NCI-H2227 (cell line): ENCODE results near the gene ZNF236.
"Not testable (repeated sequence)": the region's sequence is repeated elsewhere in the genome, so short reads cannot be mapped to it uniquely, and the experiment has no call there.

Source experiments
- DNase-seq: peaks from one replicate; lab custom pipeline; 2025; ENCODE audit not compliant: unreplicated experiment; lab: John Stamatoyannopoulos, UW

The ZNF236 gene

GRCh38 chr18:76943542-76944339, 121.4 kb downstream of the ZNF236 start:
- DNase-seq = no peak

GRCh38 chr18:76944346-76944745, 122.0 kb downstream of the ZNF236 start:
- not testable (repeated sequence) for DNase-seq

GRCh38 chr18:76948345-76948744, 126.0 kb downstream of the ZNF236 start:
- no peak for DNase-seq

- DNase-seq = no peak
Observed at GRCh38 chr18:76951456-76952247, 129.3 kb downstream of the ZNF236 start.

DNA sequence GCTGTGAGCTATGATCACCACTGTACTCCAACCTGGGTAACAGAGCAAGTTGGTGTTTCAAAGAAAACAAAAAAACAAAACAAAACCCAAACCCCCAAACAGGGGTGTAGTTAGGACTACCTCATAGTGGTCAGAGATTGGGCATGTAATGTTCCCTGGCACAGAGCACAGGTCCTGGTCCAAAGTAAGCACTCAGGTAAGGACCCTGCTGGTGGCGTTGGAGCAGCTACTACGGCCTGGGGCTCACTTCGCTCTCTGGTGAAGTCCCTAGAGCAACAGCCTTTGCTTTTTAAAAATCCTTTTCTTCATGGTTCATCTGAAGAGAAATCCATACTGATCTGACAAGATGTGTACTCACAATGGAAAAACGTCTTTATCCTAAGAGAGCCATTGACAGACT, 130.4 kb downstream of the ZNF236 start:
- DNase-seq = no peak

- DNase-seq = no peak
Observed at GRCh38 chr18:76953156-76953555, 130.8 kb downstream of the ZNF236 start.

DNA sequence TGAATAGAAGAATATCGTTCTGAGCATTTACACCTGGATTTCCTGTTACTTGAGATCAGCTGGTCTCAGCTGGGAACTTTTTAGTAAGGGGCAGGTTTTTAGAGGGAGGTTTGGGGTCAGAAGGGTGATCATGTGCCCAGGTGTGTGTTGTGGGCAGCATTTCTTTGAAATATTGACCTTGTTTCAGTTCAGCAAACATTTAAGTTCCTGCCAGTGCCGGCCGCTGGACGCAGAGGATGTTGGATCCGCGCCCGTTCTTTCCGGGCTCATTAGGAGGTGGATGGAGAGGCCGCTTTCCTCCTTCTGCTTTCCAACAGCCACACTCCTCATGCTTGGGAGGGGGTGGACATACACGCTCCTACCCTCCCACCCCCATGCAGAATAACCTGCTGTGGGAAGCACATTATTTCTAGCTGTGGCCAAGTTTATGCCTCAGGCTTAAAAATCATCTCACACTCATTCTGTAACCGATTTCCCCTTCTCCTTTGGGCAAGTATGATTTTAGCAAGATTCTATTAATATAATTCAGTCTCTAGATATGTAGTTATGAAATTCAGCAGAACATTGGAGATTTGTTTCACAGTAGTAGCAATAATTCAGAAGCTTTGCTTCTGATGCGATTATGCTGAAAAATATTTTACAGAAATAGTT, 131.4 kb downstream of the ZNF236 start:
- peak; percentile 9 for DNase-seq

- no peak for DNase-seq
Observed at GRCh38 chr18:76955524-76956170, 133.3 kb downstream of the ZNF236 start.

DNA sequence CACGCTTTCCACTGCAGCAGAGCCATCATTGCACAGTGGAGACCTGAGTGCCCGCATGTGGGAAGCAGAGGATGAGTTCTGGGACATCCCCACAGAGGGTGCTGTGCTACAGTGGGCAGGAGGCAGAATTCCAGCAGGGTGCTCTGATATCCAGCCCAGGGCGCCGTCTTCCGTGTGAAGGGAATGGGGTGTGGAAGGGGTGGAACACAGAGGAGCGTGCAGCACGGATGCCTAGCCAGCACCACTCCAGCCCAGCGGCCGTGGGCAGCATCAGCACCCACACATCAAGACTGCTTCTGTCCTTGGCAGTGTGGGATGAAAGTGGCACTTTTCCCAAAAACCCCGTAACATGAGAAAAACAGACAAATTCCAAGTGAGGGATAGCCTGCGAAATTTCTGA, 134.3 kb downstream of the ZNF236 start:
- DNase-seq = no peak

- no peak for DNase-seq
Observed at GRCh38 chr18:76957384-76958355, 135.3 kb downstream of the ZNF236 start.

- DNase-seq = peak; percentile 90
Observed at GRCh38 chr18:76958692-76959341, 136.5 kb downstream of the ZNF236 start.

- no peak for DNase-seq
Observed at GRCh38 chr18:76959605-76960004, 137.2 kb downstream of the ZNF236 start.

DNA sequence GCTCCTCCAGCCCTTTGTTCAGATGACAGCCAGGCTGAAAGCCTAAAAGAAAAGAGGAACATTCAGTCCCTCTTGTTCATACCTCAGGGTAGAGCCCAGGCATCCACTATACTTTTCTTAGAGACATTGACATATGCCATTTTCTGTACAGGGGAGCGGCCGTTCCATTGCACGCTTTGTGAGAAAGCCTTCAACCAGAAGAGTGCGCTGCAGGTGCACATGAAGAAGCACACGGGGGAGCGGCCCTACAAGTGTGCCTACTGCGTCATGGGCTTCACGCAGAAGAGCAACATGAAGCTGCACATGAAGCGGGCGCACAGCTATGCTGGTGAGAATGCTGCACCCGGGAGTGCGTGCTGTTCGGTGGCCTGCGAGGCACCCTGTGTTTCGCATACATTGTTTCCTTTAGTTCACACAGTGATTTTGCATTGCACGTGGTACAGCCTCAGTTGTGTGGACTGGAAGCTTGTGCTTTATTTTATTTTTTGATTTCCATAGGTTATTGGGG, 138.2 kb downstream of the ZNF236 start:
- no peak for DNase-seq

DNA sequence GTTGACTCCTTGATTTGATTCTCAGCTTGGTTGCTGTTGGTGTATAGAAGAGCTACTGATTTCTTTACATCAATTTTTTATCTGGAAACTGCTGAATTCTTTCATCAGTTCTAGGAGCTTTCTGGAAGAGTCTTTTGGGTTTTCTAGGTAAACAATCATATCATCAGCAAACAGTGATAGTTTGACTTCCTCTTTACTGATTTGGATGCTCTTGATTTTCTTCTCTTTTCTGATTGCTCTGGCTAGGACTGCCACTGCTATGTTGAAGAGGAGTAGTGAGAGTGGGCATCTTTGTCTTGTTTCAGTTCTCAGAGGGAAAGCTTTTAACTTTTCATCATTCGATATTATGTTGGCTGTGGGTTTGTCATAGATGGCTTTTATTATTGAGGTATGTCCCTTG, 140.5 kb downstream of the ZNF236 start:
- DNase-seq = no peak

DNA sequence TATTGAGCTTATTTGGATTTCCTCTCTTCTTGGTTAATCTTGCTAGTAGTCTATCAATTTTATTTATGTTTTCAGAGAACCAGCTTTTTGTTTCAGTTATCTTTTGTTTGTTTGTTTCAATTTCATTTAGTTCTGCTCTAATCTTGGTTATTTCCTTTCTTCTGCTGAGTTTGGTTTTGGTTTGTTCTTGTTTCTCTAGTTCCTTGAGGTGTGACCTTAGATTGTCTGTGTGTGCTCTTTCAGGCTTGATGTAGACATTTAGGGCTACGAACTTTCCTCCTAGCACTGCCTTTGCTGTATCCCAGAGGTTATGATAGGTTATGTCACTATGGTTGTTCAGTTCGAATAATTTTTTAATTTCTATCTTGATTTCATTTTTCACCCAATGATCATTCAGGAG, 141.6 kb downstream of the ZNF236 start:
- DNase-seq = no peak

GRCh38 chr18:76965555-76966151, 143.3 kb downstream of the ZNF236 start:
- DNase-seq = not testable (repeated sequence)

DNA sequence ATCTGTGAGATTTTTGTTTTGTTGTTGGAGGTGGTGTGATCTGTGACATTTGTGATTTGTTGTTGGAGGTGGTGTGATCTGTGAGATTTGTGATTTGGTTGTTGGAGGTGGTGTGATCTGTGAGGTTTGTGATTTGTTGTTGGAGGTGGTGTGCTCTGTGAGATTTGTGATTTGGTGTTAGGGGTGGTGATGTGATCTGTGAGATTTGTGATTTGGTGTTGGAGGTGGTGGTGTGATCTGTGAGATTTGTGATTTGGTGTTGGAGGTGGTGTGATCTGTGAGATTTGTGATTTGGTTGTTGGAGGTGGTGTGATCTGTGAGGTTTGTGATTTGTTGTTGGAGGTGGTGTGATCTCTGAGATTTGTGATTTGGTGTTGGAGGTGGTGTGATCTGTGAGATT, 144.9 kb downstream of the ZNF236 start:
- not testable (repeated sequence) for DNase-seq

DNA sequence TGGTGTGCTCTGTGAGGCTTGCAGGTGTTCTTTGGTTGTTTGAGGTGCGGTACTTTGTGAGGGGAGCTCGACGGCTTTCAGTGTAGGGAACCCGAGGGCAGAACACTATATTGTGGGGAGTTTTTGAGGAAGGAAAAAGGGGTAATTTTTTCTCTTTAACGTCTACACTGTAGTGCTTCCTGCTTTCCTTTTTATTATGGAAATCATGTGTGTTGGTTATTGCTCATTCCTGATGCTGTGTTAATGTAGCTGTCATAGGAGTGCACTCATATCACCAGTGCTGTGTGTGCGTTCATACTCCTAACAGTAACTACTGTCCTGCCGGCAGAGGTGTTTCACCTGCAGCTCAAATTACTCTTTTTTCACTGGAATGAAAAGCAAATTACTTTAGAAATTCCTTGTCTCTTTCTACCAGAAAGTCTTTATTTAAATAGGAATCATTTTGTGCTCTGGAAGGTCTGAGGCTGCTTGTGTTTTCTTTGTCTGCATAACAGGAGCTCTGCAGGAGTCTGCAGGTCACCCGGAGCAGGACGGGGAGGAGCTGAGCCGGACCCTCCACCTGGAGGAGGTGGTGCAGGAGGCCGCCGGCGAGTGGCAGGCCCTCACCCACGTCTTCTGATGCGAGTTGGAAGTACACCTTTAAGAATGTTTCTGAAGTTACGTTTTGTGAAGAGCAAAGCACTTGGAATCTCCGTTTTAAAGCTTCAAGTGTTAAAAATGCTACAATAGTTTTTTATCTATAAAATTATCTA, 145.5 kb downstream of the ZNF236 start:
- DNase-seq = no peak
